ENCODE results near the gene LAMTOR1.

LAMTOR1 gene

DNA sequence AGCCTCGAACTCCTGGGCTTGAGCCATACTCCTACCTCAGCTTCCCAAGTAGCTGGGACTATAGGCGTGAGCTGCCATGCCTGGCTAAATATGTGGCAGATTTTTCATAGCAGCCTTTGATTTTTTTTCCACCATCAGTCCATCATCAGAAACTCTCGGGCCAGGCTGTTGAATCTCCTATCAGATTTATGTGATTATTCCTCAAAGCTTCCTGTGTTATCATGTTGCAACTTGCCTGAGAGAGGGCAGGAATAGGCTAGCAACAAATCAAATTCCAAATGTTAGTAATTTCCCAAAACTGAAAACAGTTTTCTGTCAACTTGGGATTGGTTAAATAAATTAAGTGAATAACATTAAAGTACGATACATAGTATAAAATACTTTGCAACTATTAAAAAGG, 19.0 kb downstream of the LAMTOR1 start:
- POLR2A ChIA-PET: interaction anchor here (0.6 kb wide), 1 partner anchor 53 kb away, joined by 10 read pairs; no protein-coding TSS in a partner anchor
- Histone ChIP-seq H3K4me3 (ENCODE audit: control insufficient read depth in 1 of 7, extremely low read depth in 1 of 7, insufficient read depth in 4 of 7, low read depth in 2 of 7, low read length in 6 of 7) (no peak overlapping the region), H3K36me3 (ENCODE audit: control insufficient read depth in 4 of 4, insufficient read depth in 4 of 4, low read length in 3 of 4) (peaks cover 9 to 36% (median 20%) of the 10 kb centered on the region in 4 experiments), H3K27me3 (replicated peaks in 2 of 5; ENCODE audit: control insufficient read depth in 4 of 5, insufficient read depth in 5 of 5, low read length in 4 of 5) (no peaks in the 10 kb centered on the region), H3K9me3 (ENCODE audit: control extremely low read depth in 1 of 5, control insufficient read depth in 4 of 5, insufficient read depth in 2 of 5, low read depth in 1 of 5, low read length in 4 of 5) (no peaks in the 10 kb centered on the region), H3K27ac (ENCODE audit: insufficient read depth in 1 of 2, low read depth in 1 of 2, low read length in 2 of 2, poor library complexity in 1 of 2, severe bottlenecking in 2 of 2) (no peak overlapping the region), H3K4me1 (ENCODE audit: control extremely low read depth in 1 of 4, control insufficient read depth in 4 of 4, insufficient read depth in 4 of 4, low read length in 3 of 4) (peaks cover 6 to 26% (median 24%) of the 10 kb centered on the region in 4 experiments)
- 94% methylated on average over 2 of the region's 4 CpGs for WGBS (ENCODE audit: insufficient coverage)
- CTCF ChIA-PET: interaction anchor here (0.9 to 8.2 kb wide), 8 partner anchors 9 to 98 kb away, joined by 3 to 86 read pairs (median 6); partner anchors contain the start of gene LAMTOR1
- no peak for DNase-seq

DNA sequence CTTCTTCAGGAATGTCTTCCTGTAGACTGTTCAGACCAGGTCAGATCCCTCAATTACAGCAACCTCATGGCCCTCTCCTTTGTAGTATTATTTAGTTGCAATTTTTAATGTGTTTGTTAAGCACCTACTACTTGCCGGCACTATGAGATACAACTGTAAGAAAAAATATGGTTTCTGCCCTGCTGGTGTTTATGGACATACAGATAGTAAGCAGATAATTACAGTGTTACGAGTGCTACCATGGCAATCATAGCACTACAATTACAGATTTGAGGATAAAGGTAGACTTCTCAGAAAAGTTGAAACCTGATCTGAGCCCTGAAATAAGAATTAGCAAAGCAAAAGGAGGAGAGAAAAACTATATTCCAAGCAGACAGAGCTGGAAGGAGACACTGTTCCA, 19.7 kb downstream of the LAMTOR1 start:
- H3K27ac ChIP-seq (ENCODE audit: insufficient read depth in 1 of 2, low read depth in 1 of 2, low read length in 2 of 2, poor library complexity in 1 of 2, severe bottlenecking in 2 of 2): no peak overlapping the region
- no peak for DNase-seq
- H3K27me3 ChIP-seq (replicated peaks in 2 of 5; ENCODE audit: control insufficient read depth in 4 of 5, insufficient read depth in 5 of 5, low read length in 4 of 5): no peaks in the 10 kb centered on the region
- H3K36me3 ChIP-seq (ENCODE audit: control insufficient read depth in 4 of 4, insufficient read depth in 4 of 4, low read length in 3 of 4): peaks cover 8 to 29% (median 15%) of the 10 kb centered on the region in 4 experiments
- peaks cover 6 to 32% (median 29%) of the 10 kb centered on the region in 4 experiments for H3K4me1 ChIP-seq (ENCODE audit: control extremely low read depth in 1 of 4, control insufficient read depth in 4 of 4, insufficient read depth in 4 of 4, low read length in 3 of 4)
- no peaks in the 10 kb centered on the region for H3K9me3 ChIP-seq (ENCODE audit: control extremely low read depth in 1 of 5, control insufficient read depth in 4 of 5, insufficient read depth in 2 of 5, low read depth in 1 of 5, low read length in 4 of 5)
- ChIA-PET POLR2A (no interaction called here), CTCF (interaction anchor here (0.9 to 8.2 kb wide), 6 partner anchors 9 to 61 kb away, joined by 4 to 86 read pairs (median 16); partner anchors contain the start of gene LAMTOR1)
- no peak overlapping the region for H3K4me3 ChIP-seq (ENCODE audit: control insufficient read depth in 1 of 7, extremely low read depth in 1 of 7, insufficient read depth in 4 of 7, low read depth in 2 of 7, low read length in 6 of 7)
- no CpG with 5 or more reads among the region's 2 CpGs for WGBS (ENCODE audit: insufficient coverage)

DNA sequence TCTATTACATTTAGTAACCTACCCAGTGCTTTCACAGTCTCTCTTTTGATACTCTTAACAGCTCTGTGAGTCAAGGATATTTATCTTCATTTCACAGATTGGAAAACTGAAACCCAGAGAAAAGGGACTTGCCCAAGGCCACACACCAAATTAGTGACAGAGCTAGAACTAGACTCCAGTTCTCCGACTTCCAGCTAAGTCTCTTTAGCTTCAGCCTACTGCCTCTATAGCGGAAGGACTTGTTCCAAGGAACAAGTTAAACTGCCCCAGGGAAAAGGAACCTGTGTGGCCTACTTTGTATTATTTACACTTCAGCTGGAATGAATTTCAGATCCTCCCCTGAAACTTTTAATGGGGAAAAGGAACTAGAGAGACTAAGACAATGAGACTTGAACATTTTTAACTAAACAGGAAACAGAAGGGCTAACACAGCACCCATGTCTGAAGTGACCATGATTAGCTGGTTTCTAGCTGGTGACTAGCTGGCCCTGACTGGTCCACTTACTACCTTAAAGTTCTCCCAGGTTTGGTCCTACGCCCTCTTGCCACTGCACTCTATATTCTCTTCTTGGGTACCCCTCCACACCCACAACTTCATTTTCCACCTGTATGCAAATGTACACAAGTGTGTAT, 21.2 kb downstream of the LAMTOR1 start:
- Histone ChIP-seq H3K9me3 (ENCODE audit: control extremely low read depth in 1 of 5, control insufficient read depth in 4 of 5, insufficient read depth in 2 of 5, low read depth in 1 of 5, low read length in 4 of 5) (no peaks in the 10 kb centered on the region), H3K36me3 (ENCODE audit: control insufficient read depth in 4 of 4, insufficient read depth in 4 of 4, low read length in 3 of 4) (peaks cover 0 to 20% (median 8%) of the 10 kb centered on the region in 4 experiments), H3K27me3 (replicated peaks in 2 of 5; ENCODE audit: control insufficient read depth in 4 of 5, insufficient read depth in 5 of 5, low read length in 4 of 5) (no peaks in the 10 kb centered on the region), H3K4me3 (ENCODE audit: control insufficient read depth in 1 of 7, extremely low read depth in 1 of 7, insufficient read depth in 4 of 7, low read depth in 2 of 7, low read length in 6 of 7) (peak overlapping the region in 1 of 7 experiments; percentile 43), H3K4me1 (ENCODE audit: control extremely low read depth in 1 of 4, control insufficient read depth in 4 of 4, insufficient read depth in 4 of 4, low read length in 3 of 4) (peaks cover 6 to 42% (median 31%) of the 10 kb centered on the region in 4 experiments), H3K27ac (ENCODE audit: insufficient read depth in 1 of 2, low read depth in 1 of 2, low read length in 2 of 2, poor library complexity in 1 of 2, severe bottlenecking in 2 of 2) (peak overlapping the region in 1 of 2 experiments; percentile 90)
- CTCF ChIA-PET: interaction anchor here (0.9 to 8.2 kb wide), 22 partner anchors 9 to 351 kb away, joined by 3 to 86 read pairs (median 4); partner anchors contain the start of genes CLPB and LAMTOR1
- DNase-seq: peak in 2 of 3 donors; percentile 40 to 57
- WGBS (ENCODE audit: insufficient coverage): 88% methylated on average over 3 of the region's 3 CpGs
- POLR2A ChIA-PET: interaction anchor here (0.6 to 1.4 kb wide), 4 partner anchors 19 to 1849 kb away, joined by 3 to 6 read pairs (median 4); no protein-coding TSS in a partner anchor

DNA sequence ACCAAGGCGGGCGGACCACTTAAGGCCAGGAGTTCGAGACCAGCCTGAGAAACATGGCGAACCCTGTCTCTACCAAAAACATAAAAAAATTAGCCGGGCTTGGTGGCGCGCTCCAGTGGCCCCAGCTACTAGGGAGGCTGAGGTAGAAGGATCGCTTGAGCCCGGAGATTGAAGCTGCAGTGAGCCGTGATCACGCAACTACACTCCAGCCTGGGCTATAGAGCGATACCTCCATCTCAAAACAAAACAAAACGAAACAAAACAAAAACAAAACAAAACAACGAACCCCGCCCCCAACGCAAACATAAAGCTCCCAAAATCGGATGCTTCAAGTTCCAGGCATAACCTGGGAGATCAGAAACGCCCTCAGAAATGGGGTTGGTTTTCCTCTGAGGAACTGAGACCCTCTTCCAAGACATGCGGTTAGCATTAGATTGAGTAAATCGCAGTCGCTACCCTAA, 21.9 kb downstream of the LAMTOR1 start:
- no peak for DNase-seq
- peak overlapping the region; percentile 74 to 90 for H3K27ac ChIP-seq (ENCODE audit: insufficient read depth in 1 of 2, low read depth in 1 of 2, low read length in 2 of 2, poor library complexity in 1 of 2, severe bottlenecking in 2 of 2)
- peaks cover 0 to 14% (median 8%) of the 10 kb centered on the region in 4 experiments for H3K36me3 ChIP-seq (ENCODE audit: control insufficient read depth in 4 of 4, insufficient read depth in 4 of 4, low read length in 3 of 4)
- H3K4me3 ChIP-seq (ENCODE audit: control insufficient read depth in 1 of 7, extremely low read depth in 1 of 7, insufficient read depth in 4 of 7, low read depth in 2 of 7, low read length in 6 of 7): peak overlapping the region in 6 of 7 experiments; percentile 77 to 93 (median 86)
- ChIA-PET POLR2A (interaction anchor here (1.0 to 1.4 kb wide), 3 partner anchors 20 to 55 kb away, joined by 3 to 6 read pairs (median 5); no protein-coding TSS in a partner anchor), CTCF (interaction anchor here (1.0 to 8.2 kb wide), 14 partner anchors 9 to 352 kb away, joined by 3 to 86 read pairs (median 5); partner anchors contain the start of genes CLPB and LAMTOR1)
- no peaks in the 10 kb centered on the region for H3K9me3 ChIP-seq (ENCODE audit: control extremely low read depth in 1 of 5, control insufficient read depth in 4 of 5, insufficient read depth in 2 of 5, low read depth in 1 of 5, low read length in 4 of 5)
- H3K4me1 ChIP-seq (ENCODE audit: control extremely low read depth in 1 of 4, control insufficient read depth in 4 of 4, insufficient read depth in 4 of 4, low read length in 3 of 4): peaks cover 6 to 42% (median 31%) of the 10 kb centered on the region in 4 experiments
- 81% methylated on average over 21 of the region's 21 CpGs for WGBS (ENCODE audit: insufficient coverage)
- H3K27me3 ChIP-seq (replicated peaks in 2 of 5; ENCODE audit: control insufficient read depth in 4 of 5, insufficient read depth in 5 of 5, low read length in 4 of 5): no peaks in the 10 kb centered on the region

DNA sequence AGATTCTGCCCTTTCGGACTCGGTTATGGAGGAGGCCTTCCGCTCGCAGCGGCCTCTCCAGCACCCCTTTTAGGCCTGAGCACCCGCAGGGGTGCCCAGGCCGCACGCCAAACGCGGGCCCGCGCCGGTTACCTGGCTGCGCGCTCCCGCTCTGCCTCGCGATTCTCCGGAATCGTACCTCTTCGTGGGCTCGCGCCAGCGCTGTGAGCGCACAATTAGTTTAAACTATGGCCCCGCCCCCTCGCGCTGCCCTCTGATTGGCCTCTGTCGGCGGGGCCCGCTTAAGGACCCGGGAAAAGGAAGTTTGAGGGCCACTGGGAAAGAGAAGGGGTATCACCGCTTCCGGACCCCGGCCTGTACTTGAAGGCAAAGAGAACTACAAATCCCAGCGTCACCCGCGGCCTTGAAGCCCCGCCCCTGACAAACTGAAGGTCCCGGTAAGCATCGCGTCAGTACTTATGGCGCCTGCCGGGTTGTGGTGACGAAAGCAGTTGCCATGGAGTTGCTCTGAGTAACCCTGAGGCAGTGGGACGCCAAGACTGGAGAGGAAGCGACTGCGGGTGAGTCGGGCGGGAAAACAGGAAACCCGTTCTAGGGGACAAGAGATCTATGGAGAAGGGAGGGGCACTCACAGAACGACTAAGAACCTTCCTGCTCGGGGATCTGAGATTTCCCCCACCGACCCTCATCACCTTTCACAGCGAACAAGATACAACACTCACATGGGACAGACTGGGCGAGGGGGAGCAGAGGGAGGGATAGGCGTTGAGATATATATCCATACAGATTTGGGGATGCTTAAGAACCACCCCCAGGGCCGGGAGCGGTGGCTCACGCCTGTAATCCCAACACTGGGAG, 22.5 kb downstream of the LAMTOR1 start, which contains the start of the genes LRRC51 and NUMA1:
LRRC51 (plus strand) TSS at position 525 of the 858 bp plus-strand sequence. CDS start 8,234 bp downstream, outside the sequence.
NUMA1 (minus strand) TSS at position 217 of the 858 bp plus-strand sequence. CDS start 44,599 bp downstream, outside the sequence.
- peak; percentile 100 for DNase-seq
- WGBS (ENCODE audit: insufficient coverage): under 1% methylated on average over 42 of the region's 60 CpGs
- CTCF ChIA-PET: interaction anchor here (1.0 to 8.2 kb wide), 8 partner anchors 11 to 54 kb away, joined by 3 to 86 read pairs (median 6); partner anchors contain the start of gene LAMTOR1
- POLR2A ChIA-PET: interaction anchor here (0.9 to 1.0 kb wide), 2 partner anchors 38 to 52 kb away, joined by 3 read pairs; no protein-coding TSS in a partner anchor
- no peaks in the 10 kb centered on the region for H3K27me3 ChIP-seq (replicated peaks in 2 of 5; ENCODE audit: control insufficient read depth in 4 of 5, insufficient read depth in 5 of 5, low read length in 4 of 5)
- no peaks in the 10 kb centered on the region for H3K9me3 ChIP-seq (ENCODE audit: control extremely low read depth in 1 of 5, control insufficient read depth in 4 of 5, insufficient read depth in 2 of 5, low read depth in 1 of 5, low read length in 4 of 5)
- H3K4me3 ChIP-seq (ENCODE audit: control insufficient read depth in 1 of 7, extremely low read depth in 1 of 7, insufficient read depth in 4 of 7, low read depth in 2 of 7, low read length in 6 of 7): peak within 1 kb of the TSS; percentile 77 to 93 (median 85)
- peaks cover 0 to 14% (median 4%) of the 10 kb centered on the region in 4 experiments for H3K36me3 ChIP-seq (ENCODE audit: control insufficient read depth in 4 of 4, insufficient read depth in 4 of 4, low read length in 3 of 4)
- peaks cover 9 to 46% (median 32%) of the 10 kb centered on the region in 4 experiments for H3K4me1 ChIP-seq (ENCODE audit: control extremely low read depth in 1 of 4, control insufficient read depth in 4 of 4, insufficient read depth in 4 of 4, low read length in 3 of 4)
- peak within 1 kb of the TSS; percentile 74 to 90 for H3K27ac ChIP-seq (ENCODE audit: insufficient read depth in 1 of 2, low read depth in 1 of 2, low read length in 2 of 2, poor library complexity in 1 of 2, severe bottlenecking in 2 of 2)

DNA sequence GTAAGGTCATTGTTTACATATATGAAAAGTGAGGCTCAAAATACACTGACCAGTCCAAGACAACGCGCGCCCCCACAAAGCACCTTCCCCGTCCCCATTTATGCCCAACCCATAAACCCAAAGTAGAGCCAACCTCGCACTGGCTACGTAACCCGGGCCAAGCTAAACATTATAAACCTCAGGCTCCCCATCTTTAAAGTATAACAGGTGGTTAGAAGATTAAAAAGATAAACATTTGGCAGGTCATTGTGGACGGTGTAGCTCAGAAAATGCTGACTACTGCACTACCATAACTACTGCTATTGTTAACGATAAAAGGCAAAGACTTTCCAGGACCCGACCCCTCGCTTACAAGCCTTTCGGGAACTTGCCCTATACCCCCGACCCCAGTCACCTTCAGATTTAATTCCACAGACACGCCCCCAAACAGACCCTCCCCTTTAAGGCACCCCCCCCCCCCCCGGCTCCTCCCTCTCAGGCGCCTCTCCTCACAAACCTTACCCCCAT, 23.2 kb downstream of the LAMTOR1 start:
- ChIA-PET CTCF (interaction anchor here (1.5 to 1.9 kb wide), 2 partner anchors 13 to 29 kb away, joined by 4 to 6 read pairs; no protein-coding TSS in a partner anchor), POLR2A (interaction anchor here (0.9 to 1.0 kb wide), 2 partner anchors 38 to 52 kb away, joined by 3 read pairs; no protein-coding TSS in a partner anchor)
- Histone ChIP-seq H3K4me3 (ENCODE audit: control insufficient read depth in 1 of 7, extremely low read depth in 1 of 7, insufficient read depth in 4 of 7, low read depth in 2 of 7, low read length in 6 of 7) (peak overlapping the region; percentile 77 to 93 (median 85)), H3K4me1 (ENCODE audit: control extremely low read depth in 1 of 4, control insufficient read depth in 4 of 4, insufficient read depth in 4 of 4, low read length in 3 of 4) (peaks cover 11 to 52% (median 37%) of the 10 kb centered on the region in 4 experiments), H3K9me3 (ENCODE audit: control extremely low read depth in 1 of 5, control insufficient read depth in 4 of 5, insufficient read depth in 2 of 5, low read depth in 1 of 5, low read length in 4 of 5) (no peaks in the 10 kb centered on the region), H3K36me3 (ENCODE audit: control insufficient read depth in 4 of 4, insufficient read depth in 4 of 4, low read length in 3 of 4) (peaks cover 0 to 7% (median under 1%) of the 10 kb centered on the region in 4 experiments), H3K27ac (ENCODE audit: insufficient read depth in 1 of 2, low read depth in 1 of 2, low read length in 2 of 2, poor library complexity in 1 of 2, severe bottlenecking in 2 of 2) (peak overlapping the region; percentile 64 to 90), H3K27me3 (replicated peaks in 2 of 5; ENCODE audit: control insufficient read depth in 4 of 5, insufficient read depth in 5 of 5, low read length in 4 of 5) (no peaks in the 10 kb centered on the region)
- WGBS (ENCODE audit: insufficient coverage): 0% methylated on average over 1 of the region's 16 CpGs
- peak in 2 of 3 donors; percentile 74 to 82 for DNase-seq
